Skeletal muscle satellite cell (primary cell): ENCODE results near the gene ACVR1.

Source experiments
- H3K27me3 ChIP-seq: 2 replicates; pipeline ENCODE4 v1.7.0; 2013; ENCODE audit warnings: low read length; ENCODE audit not compliant: control insufficient read depth, insufficient read depth
- H3K36me3 ChIP-seq: 2 replicates; pipeline ENCODE4 v1.7.0; 2013; ENCODE audit warnings: mild to moderate bottlenecking, control low read depth, low read length; ENCODE audit not compliant: insufficient read depth
- H3K4me1 ChIP-seq: 2 replicates; pipeline ENCODE4 v1.7.0; 2013; ENCODE audit warnings: low read length; ENCODE audit not compliant: control insufficient read depth, insufficient read depth
- H3K4me2 ChIP-seq: 2 replicates; pipeline ENCODE4 v1.7.0; 2013; ENCODE audit warnings: mild to moderate bottlenecking, low read length
- H3K4me3 ChIP-seq: 2 replicates; pipeline ENCODE4 v1.7.0; 2013; ENCODE audit warnings: low read length
- H3K9ac ChIP-seq: 2 replicates; pipeline ENCODE4 v1.7.0; 2013; ENCODE audit warnings: mild to moderate bottlenecking, low read depth, low read length, moderate library complexity
- H3K9me3 ChIP-seq: replicated peaks from 2 replicates; pipeline ENCODE4 v1.7.0; 2013; ENCODE audit warnings: mild to moderate bottlenecking, control low read depth, low read length

ACVR1 gene

DNA sequence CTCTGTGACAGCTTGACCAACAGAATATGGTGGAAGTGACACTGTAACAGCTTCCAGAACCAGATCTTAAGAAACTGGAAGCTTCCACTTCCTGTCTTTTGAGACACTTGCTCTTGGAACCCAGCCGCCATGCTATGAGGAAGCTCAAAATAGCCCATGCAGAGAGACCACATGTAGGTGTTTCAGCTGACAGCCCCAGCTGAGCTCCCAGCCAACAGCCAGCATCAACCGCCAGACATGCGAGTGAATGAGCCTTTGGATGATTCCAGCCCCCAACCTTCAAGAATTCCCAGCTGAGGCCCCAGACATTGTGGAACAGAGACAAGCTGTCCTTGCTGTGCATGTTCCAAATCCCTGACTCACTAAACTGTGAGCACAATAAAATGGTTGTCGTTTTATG is 27.9 kb downstream of the ACVR1 start:
- Histone ChIP-seq H3K9me3 (no peaks in the 10 kb centered on the region), H3K4me1 (peaks cover 24% of the 10 kb centered on the region), H3K36me3 (peaks cover 8% of the 10 kb centered on the region), H3K9ac (no peak overlapping the region), H3K27me3 (no peaks in the 10 kb centered on the region), H3K4me2 (no peak overlapping the region), H3K4me3 (no peak overlapping the region)

- Histone ChIP-seq H3K4me3 (no peak overlapping the region), H3K9me3 (no peaks in the 10 kb centered on the region), H3K36me3 (peaks cover 8% of the 10 kb centered on the region), H3K9ac (no peak overlapping the region), H3K4me1 (peaks cover 48% of the 10 kb centered on the region), H3K27me3 (no peaks in the 10 kb centered on the region), H3K4me2 (no peak overlapping the region)
Measured at GRCh38 chr2:157845081-157845480, 31.0 kb downstream of the ACVR1 start.

- H3K4me2 ChIP-seq, result no peak overlapping the region
- H3K4me1 ChIP-seq, result peaks cover 52% of the 10 kb centered on the region
- no peaks in the 10 kb centered on the region for H3K9me3 ChIP-seq
- no peak overlapping the region for H3K4me3 ChIP-seq
- H3K9ac ChIP-seq, result no peak overlapping the region
- H3K27me3 ChIP-seq, result no peaks in the 10 kb centered on the region
- H3K36me3 ChIP-seq, result peaks cover 8% of the 10 kb centered on the region
Measured at GRCh38 chr2:157843935-157844334, 32.2 kb downstream of the ACVR1 start.

GRCh38 chr2:157843081-157843480 is 33.0 kb downstream of the ACVR1 start:
- H3K36me3 ChIP-seq, result peaks cover 8% of the 10 kb centered on the region
- peaks cover 57% of the 10 kb centered on the region for H3K4me1 ChIP-seq
- H3K4me3 ChIP-seq, result no peak overlapping the region
- H3K27me3 ChIP-seq, result no peaks in the 10 kb centered on the region
- no peak overlapping the region for H3K4me2 ChIP-seq
- no peaks in the 10 kb centered on the region for H3K9me3 ChIP-seq
- no peak overlapping the region for H3K9ac ChIP-seq

- no peaks in the 10 kb centered on the region for H3K27me3 ChIP-seq
- peaks cover 4% of the 10 kb centered on the region for H3K36me3 ChIP-seq
- no peaks in the 10 kb centered on the region for H3K9me3 ChIP-seq
- peak overlapping the region; percentile 17 for H3K4me2 ChIP-seq
- H3K9ac ChIP-seq, result no peak overlapping the region
- peaks cover 65% of the 10 kb centered on the region for H3K4me1 ChIP-seq
- no peak overlapping the region for H3K4me3 ChIP-seq
Measured at GRCh38 chr2:157842106-157842879, 33.8 kb downstream of the ACVR1 start.

GRCh38 chr2:157841485-157841884 is 34.6 kb downstream of the ACVR1 start:
- Histone ChIP-seq H3K9me3 (no peaks in the 10 kb centered on the region), H3K27me3 (no peaks in the 10 kb centered on the region), H3K4me2 (no peak overlapping the region), H3K36me3 (peaks cover 4% of the 10 kb centered on the region), H3K4me3 (no peak overlapping the region), H3K9ac (no peak overlapping the region), H3K4me1 (peaks cover 72% of the 10 kb centered on the region)

DNA sequence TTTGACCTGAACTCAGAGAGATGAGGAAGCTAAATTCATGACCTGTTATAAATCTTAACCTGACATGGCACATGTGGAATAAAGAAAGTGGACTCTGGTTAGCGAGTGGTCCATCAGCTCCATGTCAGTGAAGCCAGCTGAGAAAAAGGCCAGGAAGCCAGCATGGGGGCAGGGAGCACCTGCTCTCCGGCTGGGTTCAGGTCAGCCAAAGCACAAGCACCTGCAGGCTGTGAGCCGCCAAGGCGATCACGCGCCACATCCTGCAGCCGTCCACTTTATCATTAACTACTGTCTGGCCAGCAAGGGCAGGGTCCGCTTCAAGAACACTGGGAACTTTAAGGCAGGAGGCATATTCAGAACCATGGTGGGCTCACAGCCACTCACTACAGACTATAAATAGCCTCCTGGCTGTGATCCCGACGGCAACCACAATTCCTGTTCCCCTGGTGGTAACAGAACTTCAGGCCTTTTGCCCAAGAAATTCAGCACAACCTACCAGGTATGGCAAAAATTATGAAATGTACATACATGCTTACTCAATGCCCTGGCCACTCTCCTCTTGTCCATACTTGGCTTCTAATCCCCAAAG is 35.5 kb downstream of the ACVR1 start:
- no peak overlapping the region for H3K4me3 ChIP-seq
- H3K4me1 ChIP-seq, result peaks cover 72% of the 10 kb centered on the region

GRCh38 chr2:157839822-157840221 is 36.3 kb downstream of the ACVR1 start:
- peaks cover 72% of the 10 kb centered on the region for H3K4me1 ChIP-seq
- H3K27me3 ChIP-seq, result no peaks in the 10 kb centered on the region
- H3K36me3 ChIP-seq, result peaks cover 4% of the 10 kb centered on the region
- H3K4me3 ChIP-seq, result no peak overlapping the region
- H3K9me3 ChIP-seq, result no peaks in the 10 kb centered on the region
- H3K9ac ChIP-seq, result no peak overlapping the region
- H3K4me2 ChIP-seq, result peak overlapping the region; percentile 90

More for the DNA sequence above, 35.5 kb downstream of the ACVR1 start:
- no peak overlapping the region for H3K4me2 ChIP-seq
- no peaks in the 10 kb centered on the region for H3K27me3 ChIP-seq
- H3K9me3 ChIP-seq, result no peaks in the 10 kb centered on the region
- peaks cover 4% of the 10 kb centered on the region for H3K36me3 ChIP-seq
- no peak overlapping the region for H3K9ac ChIP-seq

DNA sequence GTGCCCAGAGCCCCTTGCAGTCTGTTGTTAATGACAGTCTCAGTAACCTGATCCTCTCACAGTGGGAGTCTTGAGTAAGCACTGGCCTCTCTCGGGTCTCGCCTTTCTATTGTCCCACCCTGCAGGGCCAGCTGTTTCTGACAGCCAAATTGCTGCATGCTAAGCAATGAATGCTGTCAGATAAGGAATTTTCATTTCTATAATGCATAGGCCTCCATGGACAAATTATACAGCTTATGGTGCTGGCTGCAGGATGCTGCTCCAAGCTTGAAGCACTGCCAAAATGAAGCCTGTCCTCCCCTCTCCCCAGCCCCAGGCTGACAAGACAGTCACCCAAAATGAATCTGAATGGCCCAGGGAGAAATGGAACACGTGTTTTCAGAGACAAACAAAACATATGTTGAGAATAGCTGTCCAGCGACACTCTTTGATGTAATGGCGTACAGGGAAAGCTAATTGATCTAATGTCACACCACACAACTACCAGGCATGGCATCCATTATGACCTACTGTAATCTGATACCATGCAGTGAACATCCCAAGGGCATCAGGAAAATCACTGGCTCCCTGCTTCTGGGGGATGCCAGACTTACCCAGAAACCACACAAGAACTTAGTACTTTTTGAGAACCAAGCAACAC is 36.8 kb downstream of the ACVR1 start:
- Histone ChIP-seq H3K4me3 (peak overlapping the region; percentile 68), H3K9ac (peak overlapping the region; percentile 90), H3K9me3 (no peaks in the 10 kb centered on the region), H3K27me3 (no peaks in the 10 kb centered on the region), H3K4me2 (peak overlapping the region; percentile 90), H3K4me1 (peaks cover 72% of the 10 kb centered on the region), H3K36me3 (peaks cover 4% of the 10 kb centered on the region)

GRCh38 chr2:157838442-157839161 is 37.5 kb downstream of the ACVR1 start:
- Histone ChIP-seq H3K27me3 (no peaks in the 10 kb centered on the region), H3K9ac (peak overlapping the region; percentile 90), H3K4me3 (peak overlapping the region; percentile 68), H3K9me3 (no peaks in the 10 kb centered on the region), H3K4me2 (peak overlapping the region; percentile 90), H3K36me3 (peaks cover 4% of the 10 kb centered on the region), H3K4me1 (peaks cover 65% of the 10 kb centered on the region)

GRCh38 chr2:157837851-157838441 is 38.2 kb downstream of the ACVR1 start:
- Histone ChIP-seq H3K4me2 (peak overlapping the region; percentile 90), H3K4me3 (peak overlapping the region; percentile 68), H3K36me3 (peaks cover 4% of the 10 kb centered on the region), H3K27me3 (no peaks in the 10 kb centered on the region), H3K4me1 (peaks cover 59% of the 10 kb centered on the region), H3K9ac (peak overlapping the region; percentile 90), H3K9me3 (no peaks in the 10 kb centered on the region)
